HepG2 (cell line): ENCODE results near the gene MIA2. TPM values are rescaled to one million over a fixed set of nuclear protein-coding genes. Genes with fewer than 3 reads are reported as not detected.

Experiments used
- ADNP ChIP-seq: sonication (generic); formaldehyde crosslinking; IDR thresholded peaks from 2 replicates; pipeline ENCODE4 v1.4.0; 2020; ENCODE audit warnings: missing genetic modification reagents
- CC2D1A ChIP-seq: sonication (generic); formaldehyde crosslinking; IDR thresholded peaks from 2 replicates; pipeline ENCODE4 v1.8.1; 2023; ENCODE audit warnings: mild to moderate bottlenecking, missing genetic modification reagents
- FOXP1 ChIP-seq, 2 experiments: fragments of 450-650 bp in 1 of 2; IDR thresholded peaks; 2 replicates each; pipeline ENCODE4 v1.6.1; 2017 to 2018; ENCODE audit warnings: antibody characterized with exemption in 1 of 2
- POLR2AphosphoS5 ChIP-seq: IDR thresholded peaks from 2 replicates; pipeline ENCODE4 v1.6.1; 2012; ENCODE audit warnings: low read depth, low read length
- SOX6 ChIP-seq, 2 experiments: fragments of 450-650 bp in 1 of 2; sonication (generic) in 1 of 2; formaldehyde crosslinking in 1 of 2; IDR thresholded peaks; 2 replicates each; pipeline versions ENCODE4 v1.4.0 to v1.6.1; 2017 to 2020; ENCODE audit warnings: antibody characterized with exemption in 1 of 2, mild to moderate bottlenecking in 1 of 2, missing genetic modification reagents in 1 of 2
- ZNF296 ChIP-seq: sonication (generic); formaldehyde crosslinking; conservative IDR thresholded peaks from 2 replicates; pipeline ENCODE4 v1.5.0; 2020; ENCODE audit warnings: mild to moderate bottlenecking, missing genetic modification reagents
- ZNF367 ChIP-seq: sonication (generic); formaldehyde crosslinking; IDR thresholded peaks from 2 replicates; pipeline ENCODE4 v1.4.0; 2020; ENCODE audit warnings: missing genetic modification reagents, borderline replicate concordance
- ZNF577 ChIP-seq: sonication (generic); formaldehyde crosslinking; IDR thresholded peaks from 2 replicates; pipeline ENCODE4 v1.4.0; 2020; ENCODE audit warnings: mild to moderate bottlenecking, low read depth, missing genetic modification reagents, borderline replicate concordance
- polyA plus RNA-seq, 8 experiments: library from polyadenylated mRNA; depleted of rRNA in 3 of 8; stranded (reverse) in 7 of 8; unstranded in 1 of 8; fragments of >200 nt; fragmentation: Illumina TruSeq in 4 of 8; extraction: Trizol in 4 of 8; gene quantifications; 2 replicates each; pipeline versions ENCODE4 v1.2.1 to v1.2.3, GENCODE V29; 2011 to 2016; ENCODE audit warnings: low read depth in 4 of 8, missing spikeins in 1 of 8, mixed read lengths in 1 of 8; ENCODE audit not compliant: insufficient read depth in 1 of 8
- total RNA-seq, 5 experiments: library from RNA; depleted of rRNA; stranded (reverse); fragments of >200 nt; fragmentation: Illumina TruSeq; extraction: Trizol; gene quantifications; 2 replicates each; pipeline ENCODE4 v1.2.3, GENCODE V29; 2016; ENCODE audit warnings: low read depth in 1 of 5
- TF ChIP-seq, protein P1 (sequence below), 2 experiments: fragments of 450-650 bp in 1 of 2; sonication (generic) in 1 of 2; formaldehyde crosslinking in 1 of 2; IDR thresholded peaks; 2 replicates each; pipeline versions ENCODE4 v1.6.1 to v1.8.0; 2016 to 2022; ENCODE audit warnings: antibody characterized with exemption in 1 of 2, mild to moderate bottlenecking in 1 of 2, missing genetic modification reagents in 1 of 2
- TF ChIP-seq, protein P2 (sequence below): IDR thresholded peaks from 2 replicates; pipeline ENCODE4 v1.6.1; 2012; ENCODE audit warnings: inconsistent platforms
- TF ChIP-seq, protein P3 (sequence below): sonication (generic); formaldehyde crosslinking; IDR thresholded peaks from 2 replicates; pipeline ENCODE4 v1.5.0; 2020; ENCODE audit warnings: missing genetic modification reagents
- TF ChIP-seq, protein P4 (sequence below): IDR thresholded peaks from 2 replicates; pipeline ENCODE4 v1.6.1; 2016; ENCODE audit warnings: low read depth
- TF ChIP-seq, protein P5 (sequence below): fragments of 450-650 bp; IDR thresholded peaks from 2 replicates; pipeline ENCODE4 v1.6.1; 2017

The MIA2 gene
- total and polyA plus RNA-seq, 2 of the 13 experiments (the other 11 are each of a cell fraction or from before 2014, with no cell fraction given) = 134 to 158 TPM

DNA sequence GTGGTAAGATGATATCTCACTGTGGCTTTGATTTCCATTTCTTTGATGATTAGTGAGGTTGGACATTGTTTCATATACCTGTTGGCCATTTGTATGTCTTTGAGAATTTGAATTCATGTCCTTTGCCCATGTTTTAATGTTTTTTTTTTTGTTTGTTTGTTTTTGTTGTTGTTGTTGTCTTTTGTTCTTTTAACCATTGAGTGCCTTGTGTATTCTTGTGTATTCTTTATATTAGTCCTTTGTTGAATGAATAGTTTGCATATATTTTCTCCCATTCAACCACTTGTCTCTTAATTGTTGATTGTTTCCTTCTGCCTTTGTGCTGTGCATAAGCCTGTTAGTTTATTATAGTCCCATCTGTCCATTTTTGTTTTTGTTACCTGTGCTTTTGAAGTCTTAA is 126.6 kb downstream of the MIA2 start (continued):
- TF ChIP-seq, protein P1, sequence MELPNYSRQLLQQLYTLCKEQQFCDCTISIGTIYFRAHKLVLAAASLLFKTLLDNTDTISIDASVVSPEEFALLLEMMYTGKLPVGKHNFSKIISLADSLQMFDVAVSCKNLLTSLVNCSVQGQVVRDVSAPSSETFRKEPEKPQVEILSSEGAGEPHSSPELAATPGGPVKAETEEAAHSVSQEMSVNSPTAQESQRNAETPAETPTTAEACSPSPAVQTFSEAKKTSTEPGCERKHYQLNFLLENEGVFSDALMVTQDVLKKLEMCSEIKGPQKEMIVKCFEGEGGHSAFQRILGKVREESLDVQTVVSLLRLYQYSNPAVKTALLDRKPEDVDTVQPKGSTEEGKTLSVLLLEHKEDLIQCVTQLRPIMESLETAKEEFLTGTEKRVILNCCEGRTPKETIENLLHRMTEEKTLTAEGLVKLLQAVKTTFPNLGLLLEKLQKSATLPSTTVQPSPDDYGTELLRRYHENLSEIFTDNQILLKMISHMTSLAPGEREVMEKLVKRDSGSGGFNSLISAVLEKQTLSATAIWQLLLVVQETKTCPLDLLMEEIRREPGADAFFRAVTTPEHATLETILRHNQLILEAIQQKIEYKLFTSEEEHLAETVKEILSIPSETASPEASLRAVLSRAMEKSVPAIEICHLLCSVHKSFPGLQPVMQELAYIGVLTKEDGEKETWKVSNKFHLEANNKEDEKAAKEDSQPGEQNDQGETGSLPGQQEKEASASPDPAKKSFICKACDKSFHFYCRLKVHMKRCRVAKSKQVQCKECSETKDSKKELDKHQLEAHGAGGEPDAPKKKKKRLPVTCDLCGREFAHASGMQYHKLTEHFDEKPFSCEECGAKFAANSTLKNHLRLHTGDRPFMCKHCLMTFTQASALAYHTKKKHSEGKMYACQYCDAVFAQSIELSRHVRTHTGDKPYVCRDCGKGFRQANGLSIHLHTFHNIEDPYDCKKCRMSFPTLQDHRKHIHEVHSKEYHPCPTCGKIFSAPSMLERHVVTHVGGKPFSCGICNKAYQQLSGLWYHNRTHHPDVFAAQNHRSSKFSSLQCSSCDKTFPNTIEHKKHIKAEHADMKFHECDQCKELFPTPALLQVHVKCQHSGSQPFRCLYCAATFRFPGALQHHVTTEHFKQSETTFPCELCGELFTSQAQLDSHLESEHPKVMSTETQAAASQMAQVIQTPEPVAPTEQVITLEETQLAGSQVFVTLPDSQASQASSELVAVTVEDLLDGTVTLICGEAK (IDR thresholded peaks at IDR 0.05) = 0 out of 2 replicates have a peak, but pooled peaks have one; percentile 6
- TF ChIP-seq, protein P1 (CRISPR knock-in tag; IDR thresholded peaks at IDR 0.05) = no peak
- no peak for TF ChIP-seq ZNF577 (CRISPR knock-in tag)
- TF ChIP-seq POLR2AphosphoS5 = 0 out of 2 replicates have a peak, but pooled peaks have one; percentile 24
- TF ChIP-seq, protein P2, sequence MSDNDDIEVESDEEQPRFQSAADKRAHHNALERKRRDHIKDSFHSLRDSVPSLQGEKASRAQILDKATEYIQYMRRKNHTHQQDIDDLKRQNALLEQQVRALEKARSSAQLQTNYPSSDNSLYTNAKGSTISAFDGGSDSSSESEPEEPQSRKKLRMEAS = no peak
- TF ChIP-seq, protein P3, sequence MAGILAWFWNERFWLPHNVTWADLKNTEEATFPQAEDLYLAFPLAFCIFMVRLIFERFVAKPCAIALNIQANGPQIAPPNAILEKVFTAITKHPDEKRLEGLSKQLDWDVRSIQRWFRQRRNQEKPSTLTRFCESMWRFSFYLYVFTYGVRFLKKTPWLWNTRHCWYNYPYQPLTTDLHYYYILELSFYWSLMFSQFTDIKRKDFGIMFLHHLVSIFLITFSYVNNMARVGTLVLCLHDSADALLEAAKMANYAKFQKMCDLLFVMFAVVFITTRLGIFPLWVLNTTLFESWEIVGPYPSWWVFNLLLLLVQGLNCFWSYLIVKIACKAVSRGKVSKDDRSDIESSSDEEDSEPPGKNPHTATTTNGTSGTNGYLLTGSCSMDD (CRISPR knock-in tag) = no peak
- no peak for TF ChIP-seq ZNF296
- TF ChIP-seq, protein P4, sequence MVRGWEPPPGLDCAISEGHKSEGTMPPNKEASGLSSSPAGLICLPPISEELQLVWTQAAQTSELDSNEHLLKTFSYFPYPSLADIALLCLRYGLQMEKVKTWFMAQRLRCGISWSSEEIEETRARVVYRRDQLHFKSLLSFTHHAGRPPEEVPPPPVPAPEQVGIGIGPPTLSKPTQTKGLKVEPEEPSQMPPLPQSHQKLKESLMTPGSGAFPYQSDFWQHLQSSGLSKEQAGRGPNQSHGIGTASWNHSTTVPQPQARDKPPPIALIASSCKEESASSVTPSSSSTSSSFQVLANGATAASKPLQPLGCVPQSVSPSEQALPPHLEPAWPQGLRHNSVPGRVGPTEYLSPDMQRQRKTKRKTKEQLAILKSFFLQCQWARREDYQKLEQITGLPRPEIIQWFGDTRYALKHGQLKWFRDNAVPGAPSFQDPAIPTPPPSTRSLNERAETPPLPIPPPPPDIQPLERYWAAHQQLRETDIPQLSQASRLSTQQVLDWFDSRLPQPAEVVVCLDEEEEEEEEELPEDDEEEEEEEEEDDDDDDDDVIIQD (CRISPR knock-in tag) = no peak
- TF ChIP-seq, protein P5, sequence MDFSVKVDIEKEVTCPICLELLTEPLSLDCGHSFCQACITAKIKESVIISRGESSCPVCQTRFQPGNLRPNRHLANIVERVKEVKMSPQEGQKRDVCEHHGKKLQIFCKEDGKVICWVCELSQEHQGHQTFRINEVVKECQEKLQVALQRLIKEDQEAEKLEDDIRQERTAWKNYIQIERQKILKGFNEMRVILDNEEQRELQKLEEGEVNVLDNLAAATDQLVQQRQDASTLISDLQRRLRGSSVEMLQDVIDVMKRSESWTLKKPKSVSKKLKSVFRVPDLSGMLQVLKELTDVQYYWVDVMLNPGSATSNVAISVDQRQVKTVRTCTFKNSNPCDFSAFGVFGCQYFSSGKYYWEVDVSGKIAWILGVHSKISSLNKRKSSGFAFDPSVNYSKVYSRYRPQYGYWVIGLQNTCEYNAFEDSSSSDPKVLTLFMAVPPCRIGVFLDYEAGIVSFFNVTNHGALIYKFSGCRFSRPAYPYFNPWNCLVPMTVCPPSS = 0 out of 2 replicates have a peak, but pooled peaks have one; percentile 70
- TF ChIP-seq SOX6 (IDR thresholded peaks at IDR 0.05) = peak; percentile 88; the same call in 1 of the 2 replicates
- TF ChIP-seq SOX6 (CRISPR knock-in tag; IDR thresholded peaks at IDR 0.05) = no peak
- no peak for TF ChIP-seq CC2D1A (CRISPR knock-in tag)
- no peak for TF ChIP-seq ADNP (CRISPR knock-in tag)
- TF ChIP-seq FOXP1 (IDR thresholded peaks at IDR 0.05) = peak; percentile 60; the same call in 1 of the 2 replicates
- TF ChIP-seq FOXP1 (CRISPR knock-in tag; IDR thresholded peaks at IDR 0.05) = no peak
- TF ChIP-seq ZNF367 (CRISPR knock-in tag) = no peak
